Right renal pelvis (tissue), 4 donors: ENCODE results near the gene EPO. TPM values are rescaled to one million over a fixed set of nuclear protein-coding genes. Genes with fewer than 3 reads are reported as not detected.
A peak's percentile ranks its signal among the peaks of the same experiment; 100 is the strongest.

Experiments
- DNase-seq, 4 donors: peaks; one replicate each; pipeline ENCODE4 v3.0.0-alpha.2; 2013; ENCODE audit warnings: low read depth in 4 of 4, low spot score in 3 of 4, missing footprints in 1 of 4
- polyA plus RNA-seq, 4 donors: library from polyadenylated mRNA; unstranded; fragments of 120-200 nt; gene quantifications; one replicate each; pipeline ENCODE4 v1.2.1, GENCODE V29; 2013; ENCODE audit not compliant: insufficient read length in 4 of 4

Gene EPO
- polyA plus RNA-seq, 4 donors: 0.08 to 0.16 TPM; not detected in 2

GRCh38 chr7:100682991-100683658, 37.1 kb upstream of the EPO start:
- no peak for DNase-seq

GRCh38 chr7:100683659-100684533, 36.4 kb upstream of the EPO start:
- DNase-seq: no peak

- no peak for DNase-seq
These were observed 35.7 kb upstream of the EPO start for GRCh38 chr7:100684534-100685042.

- DNase-seq: no peak
These were observed 35.1 kb upstream of the EPO start for GRCh38 chr7:100685049-100685605.

GRCh38 chr7:100685631-100686145, 34.6 kb upstream of the EPO start:
- DNase-seq: no peak

- DNase-seq: no peak
These were observed 34.0 kb upstream of the EPO start for GRCh38 chr7:100686201-100686821.

- DNase-seq: no peak
These were observed 33.5 kb upstream of the EPO start for GRCh38 chr7:100686822-100687211.

GRCh38 chr7:100687261-100687660, 33.0 kb upstream of the EPO start:
- no peak for DNase-seq

GRCh38 chr7:100687751-100688300, 32.4 kb upstream of the EPO start:
- no peak for DNase-seq

GRCh38 chr7:100688326-100688860, 31.9 kb upstream of the EPO start:
- no peak for DNase-seq

GRCh38 chr7:100689230-100690135, 30.8 kb upstream of the EPO start:
- DNase-seq: no peak

- DNase-seq: peak in 2 of 4 donors; percentile 71 to 76
These were observed 28.3 kb upstream of the EPO start for GRCh38 chr7:100691676-100692577.

GRCh38 chr7:100692578-100692961, 27.7 kb upstream of the EPO start:
- DNase-seq: no peak

- no peak for DNase-seq
These were observed 26.8 kb upstream of the EPO start for GRCh38 chr7:100693312-100694097.

GRCh38 chr7:100694098-100694745, 26.0 kb upstream of the EPO start, which contains the start of gene GIGYF1:
TSS of gene GIGYF1 (minus strand) at chr7:100694250. CDS start at chr7:100688238, 6,012 bp downstream.
- DNase-seq: no peak

- no peak for DNase-seq
These were observed 24.1 kb upstream of the EPO start for GRCh38 chr7:100696123-100696521.

GRCh38 chr7:100699018-100699417, 21.2 kb upstream of the EPO start:
- no peak for DNase-seq
